ENCODE data around the gene DNMT3L. TPM values are rescaled to one million over a fixed set of nuclear protein-coding genes. Genes with fewer than 3 reads are reported as not detected.
A peak's percentile ranks its signal among the peaks of the same experiment; 100 is the strongest.

The DNMT3L gene
- total and polyA plus RNA-seq, 10 donors: not detected

GRCh38 chr21:44267655-44268142, 6.0 kb upstream of the DNMT3L start:
- Histone ChIP-seq H3K27me3 (replicated peaks in 1 of 7) (peaks cover 0 to 7% (median 0%) of the 10 kb centered on the region in 7 donors), H3K4me1 (no peaks in the 10 kb centered on the region), H3K36me3 (no peaks in the 10 kb centered on the region), H3K4me3 (no peak overlapping the region), H3K27ac (no peak overlapping the region), H3K9me3 (no peaks in the 10 kb centered on the region)
- DNase-seq: peak; percentile 75
- intact Hi-C loops (cut with DNase I; ENCODE audit: low total_unique reads): no loop called here
- 65 to 83% (median 73%) methylated on average over 18 to 19 of the region's 19 CpGs for WGBS, 5 donors
- TF ChIP-seq POLR2A (IDR thresholded peaks at IDR 0.05) (no peak), POLR2AphosphoS5 (IDR thresholded peaks at IDR 0.05) (no peak), CTCF (IDR thresholded peaks at IDR 0.05 in 8 of 11, conservative IDR thresholded peaks at IDR 0.05 in 3 of 11) (peak in 8 of 11 experiments; percentile 13 to 53 (median 42))

GRCh38 chr21:44265734-44266270, 4.1 kb upstream of the DNMT3L start:
- Histone ChIP-seq H3K4me3 (no peak overlapping the region), H3K36me3 (no peaks in the 10 kb centered on the region), H3K4me1 (no peaks in the 10 kb centered on the region), H3K27ac (no peak overlapping the region), H3K9me3 (no peaks in the 10 kb centered on the region), H3K27me3 (replicated peaks in 1 of 7) (peaks cover 0 to 7% (median 0%) of the 10 kb centered on the region in 7 donors)
- intact Hi-C loops (cut with DNase I; ENCODE audit: low total_unique reads): no loop called here
- WGBS, 5 donors: 88 to 95% (median 91%) methylated on average over 9 to 17 of the region's 17 CpGs
- DNase-seq: peak; percentile 73
- TF ChIP-seq POLR2A (IDR thresholded peaks at IDR 0.05) (no peak), POLR2AphosphoS5 (IDR thresholded peaks at IDR 0.05) (no peak), CTCF (IDR thresholded peaks at IDR 0.05 in 8 of 11, conservative IDR thresholded peaks at IDR 0.05 in 3 of 11) (no peak)

- H3K4me1 ChIP-seq: no peaks in the 10 kb centered on the region
- TF ChIP-seq POLR2A (IDR thresholded peaks at IDR 0.05): no peak
- no peak for TF ChIP-seq POLR2AphosphoS5 (IDR thresholded peaks at IDR 0.05)
- no peak for TF ChIP-seq CTCF (IDR thresholded peaks at IDR 0.05 in 8 of 11, conservative IDR thresholded peaks at IDR 0.05 in 3 of 11)
- H3K9me3 ChIP-seq: no peaks in the 10 kb centered on the region
- no peaks in the 10 kb centered on the region for H3K36me3 ChIP-seq
- H3K4me3 ChIP-seq: no peak overlapping the region
- H3K27ac ChIP-seq: no peak overlapping the region
- WGBS, 5 donors: 82 to 94% (median 91%) methylated on average over 3 to 4 of the region's 4 CpGs
- intact Hi-C loops (cut with DNase I; ENCODE audit: low total_unique reads): no loop called here
- peaks cover 0 to 7% (median 0%) of the 10 kb centered on the region in 7 donors for H3K27me3 ChIP-seq (replicated peaks in 1 of 7)
- peak; percentile 40 for DNase-seq
These were observed 2.1 kb upstream of the DNMT3L start for GRCh38 chr21:44263768-44264167.

- TF ChIP-seq POLR2AphosphoS5 (IDR thresholded peaks at IDR 0.05) (no peak), POLR2A (IDR thresholded peaks at IDR 0.05) (no peak), CTCF (IDR thresholded peaks at IDR 0.05 in 8 of 11, conservative IDR thresholded peaks at IDR 0.05 in 3 of 11) (no peak)
- Histone ChIP-seq H3K4me1 (no peaks in the 10 kb centered on the region), H3K27ac (no peak overlapping the region), H3K9me3 (no peaks in the 10 kb centered on the region), H3K36me3 (no peaks in the 10 kb centered on the region), H3K27me3 (replicated peaks in 1 of 7) (peaks cover 0 to 7% (median 0%) of the 10 kb centered on the region in 7 donors), H3K4me3 (no peak overlapping the region)
- 65 to 91% (median 76%) methylated on average over 10 to 18 of the region's 18 CpGs for WGBS, 5 donors
- peak; percentile 60 for DNase-seq
- intact Hi-C loops (cut with DNase I; ENCODE audit: low total_unique reads): no loop called here
These were observed 1.6 kb upstream of the DNMT3L start for GRCh38 chr21:44263221-44263760.

All from spleen (tissue), 11 donors.